ENCODE measurements around the gene CD79B. TPM values are rescaled to one million over a fixed set of nuclear protein-coding genes. Genes with fewer than 3 reads are reported as not detected.
A peak's percentile ranks its signal among the peaks of the same experiment; 100 is the strongest.
"Not testable (repeated sequence)": the region's sequence is repeated elsewhere in the genome, so short reads cannot be mapped to it uniquely, and the experiment has no call there.

The CD79B gene
- total RNA-seq, 4 donors from 2014 or later = 2.4 to 44.6 (median 4.4) TPM; not detected in 1

DNA sequence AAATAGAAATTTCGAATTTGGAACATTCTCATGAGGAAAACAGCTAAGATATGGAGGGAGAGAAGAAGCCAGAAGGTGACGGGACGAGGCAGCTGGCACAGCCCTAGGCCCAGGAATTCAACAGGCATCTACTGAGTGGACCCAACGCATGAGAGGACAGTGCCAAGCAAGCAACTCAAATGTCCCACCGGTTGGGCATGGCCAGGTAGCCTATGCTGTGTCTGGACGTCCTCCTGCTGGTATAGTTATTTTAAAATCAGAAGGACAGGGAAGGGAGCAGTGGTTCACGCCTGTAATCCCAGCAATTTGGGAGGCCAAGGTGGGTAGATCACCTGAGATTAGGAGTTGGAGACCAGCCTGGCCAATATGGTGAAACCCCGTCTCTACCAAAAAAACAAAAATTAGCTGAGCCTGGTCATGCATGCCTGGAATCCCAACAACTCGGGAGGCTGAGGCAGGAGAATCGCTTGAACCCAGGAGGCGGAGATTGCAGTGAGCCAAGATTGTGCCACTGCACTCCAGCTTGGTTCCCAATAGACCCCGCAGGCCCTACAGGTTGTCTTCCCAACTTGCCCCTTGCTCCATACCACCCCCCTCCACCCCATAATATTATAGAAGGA lies 15.5 kb downstream of the CD79B start:
- no peaks in the 10 kb centered on the region for H3K27me3 ChIP-seq
- no peak overlapping the region for H3K27ac ChIP-seq
- H3K4me3 ChIP-seq = no peak overlapping the region
- DNase-seq = no peak
- no peaks in the 10 kb centered on the region for H3K36me3 ChIP-seq
- H3K4me1 ChIP-seq = peaks cover 0 to 4% (median 0%) of the 10 kb centered on the region in 4 donors
- TF ChIP-seq POLR2A (IDR thresholded peaks at IDR 0.05) = no peak
- TF ChIP-seq, protein P1, sequence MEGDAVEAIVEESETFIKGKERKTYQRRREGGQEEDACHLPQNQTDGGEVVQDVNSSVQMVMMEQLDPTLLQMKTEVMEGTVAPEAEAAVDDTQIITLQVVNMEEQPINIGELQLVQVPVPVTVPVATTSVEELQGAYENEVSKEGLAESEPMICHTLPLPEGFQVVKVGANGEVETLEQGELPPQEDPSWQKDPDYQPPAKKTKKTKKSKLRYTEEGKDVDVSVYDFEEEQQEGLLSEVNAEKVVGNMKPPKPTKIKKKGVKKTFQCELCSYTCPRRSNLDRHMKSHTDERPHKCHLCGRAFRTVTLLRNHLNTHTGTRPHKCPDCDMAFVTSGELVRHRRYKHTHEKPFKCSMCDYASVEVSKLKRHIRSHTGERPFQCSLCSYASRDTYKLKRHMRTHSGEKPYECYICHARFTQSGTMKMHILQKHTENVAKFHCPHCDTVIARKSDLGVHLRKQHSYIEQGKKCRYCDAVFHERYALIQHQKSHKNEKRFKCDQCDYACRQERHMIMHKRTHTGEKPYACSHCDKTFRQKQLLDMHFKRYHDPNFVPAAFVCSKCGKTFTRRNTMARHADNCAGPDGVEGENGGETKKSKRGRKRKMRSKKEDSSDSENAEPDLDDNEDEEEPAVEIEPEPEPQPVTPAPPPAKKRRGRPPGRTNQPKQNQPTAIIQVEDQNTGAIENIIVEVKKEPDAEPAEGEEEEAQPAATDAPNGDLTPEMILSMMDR (IDR thresholded peaks at IDR 0.05) = no peak
- H3K9me3 ChIP-seq = no peaks in the 10 kb centered on the region

- not testable (repeated sequence) for H3K36me3 ChIP-seq, H3K27me3 ChIP-seq, H3K27ac ChIP-seq, H3K4me3 ChIP-seq, H3K9me3 ChIP-seq, H3K4me1 ChIP-seq
- DNase-seq = peak in 1 of 3 donors; percentile 43
These were observed 16.4 kb downstream of the CD79B start for GRCh38 chr17:63915753-63916152.

- Histone ChIP-seq H3K27ac (no peak overlapping the region), H3K27me3 (no peaks in the 10 kb centered on the region), H3K36me3 (no peaks in the 10 kb centered on the region), H3K4me1 (no peaks in the 10 kb centered on the region), H3K9me3 (no peaks in the 10 kb centered on the region), H3K4me3 (no peak overlapping the region)
- no peak for DNase-seq
- TF ChIP-seq, protein P1 (IDR thresholded peaks at IDR 0.05) = no peak
- TF ChIP-seq POLR2A (IDR thresholded peaks at IDR 0.05) = no peak
These were observed 17.7 kb downstream of the CD79B start for GRCh38 chr17:63914471-63914870.

- H3K36me3 ChIP-seq = no peaks in the 10 kb centered on the region
- no peaks in the 10 kb centered on the region for H3K27me3 ChIP-seq
- peak in 2 of 3 donors; percentile 56 to 77 for DNase-seq
- TF ChIP-seq, protein P1 (IDR thresholded peaks at IDR 0.05) = peak; percentile 52 to 91 (median 56)
- no peak for TF ChIP-seq POLR2A (IDR thresholded peaks at IDR 0.05)
- no peaks in the 10 kb centered on the region for H3K4me1 ChIP-seq
- no peaks in the 10 kb centered on the region for H3K9me3 ChIP-seq
- no peak overlapping the region for H3K4me3 ChIP-seq
- H3K27ac ChIP-seq = no peak overlapping the region
These were observed 20.5 kb downstream of the CD79B start for GRCh38 chr17:63911657-63912100.

GRCh38 chr17:63911041-63911635 lies 21.0 kb downstream of the CD79B start, which contains the start of gene CSHL1:
Gene CSHL1 (minus strand): TSS chr17:63911258. CDS start chr17:63911196, 62 bp downstream.
- Histone ChIP-seq H3K27ac (no peak within 1 kb of the TSS), H3K36me3 (no peaks in the 10 kb centered on the region), H3K27me3 (no peaks in the 10 kb centered on the region), H3K4me3 (no peak within 1 kb of the TSS), H3K9me3 (no peaks in the 10 kb centered on the region), H3K4me1 (no peaks in the 10 kb centered on the region)
- no peak for DNase-seq
- TF ChIP-seq, protein P1 (IDR thresholded peaks at IDR 0.05) = no peak
- TF ChIP-seq POLR2A (IDR thresholded peaks at IDR 0.05) = no peak

DNA sequence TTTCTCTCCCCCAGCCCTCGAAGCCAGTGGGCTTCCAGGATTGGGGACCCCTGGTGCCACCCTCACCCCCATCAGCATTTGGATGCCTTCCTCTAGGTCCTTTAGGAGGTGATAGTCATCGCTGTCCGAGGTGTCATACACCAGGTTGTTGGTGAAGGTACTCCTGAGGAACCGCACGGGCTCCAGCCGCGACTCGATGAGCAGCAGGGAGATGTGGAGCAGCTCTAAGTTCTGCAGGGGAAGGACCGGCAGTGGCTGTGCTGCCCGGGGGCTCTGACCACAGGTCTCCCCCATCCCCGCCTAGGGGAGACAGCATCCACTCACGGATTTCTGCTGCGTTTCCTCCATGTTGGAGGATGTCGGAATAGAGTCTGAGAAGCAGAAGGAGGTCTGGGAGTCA lies 22.0 kb downstream of the CD79B start:
- H3K4me3 ChIP-seq = no peak overlapping the region
- DNase-seq = no peak
- no peaks in the 10 kb centered on the region for H3K9me3 ChIP-seq
- H3K27ac ChIP-seq = no peak overlapping the region
- H3K27me3 ChIP-seq = no peaks in the 10 kb centered on the region
- TF ChIP-seq, protein P1 (IDR thresholded peaks at IDR 0.05) = no peak
- no peak for TF ChIP-seq POLR2A (IDR thresholded peaks at IDR 0.05)
- H3K36me3 ChIP-seq = no peaks in the 10 kb centered on the region
- H3K4me1 ChIP-seq = no peaks in the 10 kb centered on the region

- not testable (repeated sequence) for H3K36me3 ChIP-seq, DNase-seq, H3K27ac ChIP-seq, H3K27me3 ChIP-seq, H3K4me1 ChIP-seq, H3K9me3 ChIP-seq, H3K4me3 ChIP-seq
These were observed 22.5 kb downstream of the CD79B start for GRCh38 chr17:63909586-63909985.

- H3K27ac ChIP-seq, H3K4me3 ChIP-seq, H3K4me1 ChIP-seq, H3K27me3 ChIP-seq, H3K9me3 ChIP-seq, DNase-seq, H3K36me3 ChIP-seq: not testable (repeated sequence)
These were observed 24.9 kb downstream of the CD79B start for GRCh38 chr17:63907161-63907778.

DNA sequence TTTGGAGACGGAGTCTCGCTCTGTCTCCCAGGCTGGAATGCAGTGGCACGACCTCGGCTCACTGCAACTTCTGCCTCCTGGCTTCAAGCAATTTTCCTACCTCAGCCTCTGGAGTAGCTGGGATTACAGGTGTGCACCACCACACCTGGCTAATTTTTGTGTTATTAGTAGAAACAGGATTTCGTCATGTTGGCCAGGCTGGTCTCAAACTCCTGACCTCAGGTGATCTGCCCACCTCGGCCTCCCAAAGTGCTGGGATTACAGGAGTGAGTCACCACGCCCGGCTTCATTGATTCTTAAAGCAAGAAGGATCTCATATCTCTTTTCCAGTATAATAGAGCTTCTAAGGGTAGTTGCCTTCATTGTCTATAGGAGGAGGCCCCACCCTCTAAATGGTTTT lies 27.3 kb downstream of the CD79B start:
- not testable (repeated sequence) for H3K4me1 ChIP-seq, H3K36me3 ChIP-seq, H3K27me3 ChIP-seq, DNase-seq, H3K27ac ChIP-seq, H3K4me3 ChIP-seq, H3K9me3 ChIP-seq
